Effector memory CD4-positive, alpha-beta T cell (primary cell): ENCODE results near the gene POU2F1.

Experiments used
- DNase-seq, 3 donors: peaks; one replicate each; pipeline ENCODE4 v3.0.0-alpha.2; 2020
- H3K27ac ChIP-seq: 2 replicates; pipeline ENCODE4 v1.7.0; 2013; ENCODE audit warnings: mild to moderate bottlenecking, low read length, moderate library complexity; ENCODE audit not compliant: insufficient read depth, poor library complexity, severe bottlenecking
- H3K27me3 ChIP-seq: replicated peaks from 2 replicates; pipeline ENCODE4 v1.7.0; 2013; ENCODE audit warnings: mild to moderate bottlenecking, low read length; ENCODE audit not compliant: insufficient read depth, control insufficient read depth, poor library complexity, severe bottlenecking
- H3K36me3 ChIP-seq: 2 replicates; pipeline ENCODE4 v1.7.0; 2013; ENCODE audit warnings: mild to moderate bottlenecking, low read length, moderate library complexity; ENCODE audit not compliant: control insufficient read depth, insufficient read depth
- H3K4me1 ChIP-seq: 2 replicates; pipeline ENCODE4 v1.7.0; 2013; ENCODE audit warnings: low read length, mild to moderate bottlenecking; ENCODE audit not compliant: control insufficient read depth, insufficient read depth, poor library complexity, severe bottlenecking
- H3K4me3 ChIP-seq: 2 replicates; pipeline ENCODE4 v1.7.0; 2013; ENCODE audit warnings: low read length, low read depth, mild to moderate bottlenecking; ENCODE audit not compliant: insufficient read depth, poor library complexity, severe bottlenecking
- H3K9me3 ChIP-seq: 2 replicates; pipeline ENCODE4 v1.7.0; 2013; ENCODE audit warnings: mild to moderate bottlenecking, low read length, moderate library complexity; ENCODE audit not compliant: control insufficient read depth

POU2F1 gene

GRCh38 chr1:167419245-167419644 is 198.6 kb downstream of the POU2F1 start:
- no peaks in the 10 kb centered on the region for H3K4me1 ChIP-seq
- H3K27me3 ChIP-seq = no peaks in the 10 kb centered on the region
- no peak overlapping the region for H3K4me3 ChIP-seq
- H3K36me3 ChIP-seq = peaks cover 13% of the 10 kb centered on the region
- no peak for DNase-seq
- no peak overlapping the region for H3K27ac ChIP-seq
- H3K9me3 ChIP-seq = no peaks in the 10 kb centered on the region

DNA sequence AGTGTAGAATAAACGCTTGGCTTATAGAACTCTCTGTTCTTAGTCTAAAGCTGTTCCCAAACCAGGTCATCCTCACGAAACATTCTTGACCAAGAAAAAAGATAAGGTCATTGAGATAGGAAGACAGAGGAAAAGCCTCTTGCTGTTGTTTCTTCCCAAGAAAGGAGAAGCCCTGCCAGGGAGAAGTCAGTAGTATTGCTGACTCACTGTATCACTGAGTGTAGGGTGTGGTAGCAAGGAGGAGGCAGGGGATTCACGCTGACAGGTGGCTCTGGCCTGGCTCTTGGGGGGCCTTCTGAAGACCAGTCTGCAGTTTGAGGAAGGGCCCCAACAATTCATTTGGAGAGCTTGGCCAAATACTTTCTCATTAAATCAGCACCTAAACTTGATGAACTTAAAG is 199.8 kb downstream of the POU2F1 start:
- Histone ChIP-seq H3K36me3 (peaks cover 10% of the 10 kb centered on the region), H3K9me3 (no peaks in the 10 kb centered on the region), H3K27ac (no peak overlapping the region), H3K4me3 (no peak overlapping the region), H3K4me1 (no peaks in the 10 kb centered on the region), H3K27me3 (no peaks in the 10 kb centered on the region)
- no peak for DNase-seq

- Histone ChIP-seq H3K27ac (no peak overlapping the region), H3K4me1 (no peaks in the 10 kb centered on the region), H3K4me3 (no peak overlapping the region), H3K27me3 (no peaks in the 10 kb centered on the region), H3K9me3 (no peaks in the 10 kb centered on the region), H3K36me3 (no peaks in the 10 kb centered on the region)
- no peak for DNase-seq
Observed at GRCh38 chr1:167423684-167424619, 203.3 kb downstream of the POU2F1 start.

- H3K27ac ChIP-seq = no peak overlapping the region
- DNase-seq = no peak
- peaks cover 8% of the 10 kb centered on the region for H3K36me3 ChIP-seq
- H3K4me1 ChIP-seq = peaks cover 9% of the 10 kb centered on the region
- no peak overlapping the region for H3K4me3 ChIP-seq
- no peaks in the 10 kb centered on the region for H3K27me3 ChIP-seq
- H3K9me3 ChIP-seq = no peaks in the 10 kb centered on the region
Observed at GRCh38 chr1:167425482-167425881, 204.8 kb downstream of the POU2F1 start.

GRCh38 chr1:167426716-167427115 is 206.0 kb downstream of the POU2F1 start:
- DNase-seq = no peak
- Histone ChIP-seq H3K27ac (no peak overlapping the region), H3K9me3 (no peaks in the 10 kb centered on the region), H3K4me3 (no peak overlapping the region), H3K27me3 (no peaks in the 10 kb centered on the region), H3K36me3 (peaks cover 20% of the 10 kb centered on the region), H3K4me1 (peaks cover 9% of the 10 kb centered on the region)

GRCh38 chr1:167427848-167428247 is 207.2 kb downstream of the POU2F1 start:
- no peak overlapping the region for H3K27ac ChIP-seq
- no peak overlapping the region for H3K4me3 ChIP-seq
- no peaks in the 10 kb centered on the region for H3K9me3 ChIP-seq
- H3K4me1 ChIP-seq = peaks cover 9% of the 10 kb centered on the region
- no peaks in the 10 kb centered on the region for H3K27me3 ChIP-seq
- no peak for DNase-seq
- peaks cover 31% of the 10 kb centered on the region for H3K36me3 ChIP-seq

- Histone ChIP-seq H3K27ac (no peak overlapping the region), H3K9me3 (no peaks in the 10 kb centered on the region), H3K36me3 (peaks cover 36% of the 10 kb centered on the region), H3K4me3 (no peak overlapping the region), H3K27me3 (no peaks in the 10 kb centered on the region), H3K4me1 (peaks cover 9% of the 10 kb centered on the region)
- DNase-seq = no peak
Observed at GRCh38 chr1:167428395-167428794, 207.7 kb downstream of the POU2F1 start.

GRCh38 chr1:167429612-167430011 is 208.9 kb downstream of the POU2F1 start:
- Histone ChIP-seq H3K4me1 (peaks cover 9% of the 10 kb centered on the region), H3K27ac (peak overlapping the region; percentile 29), H3K36me3 (peaks cover 49% of the 10 kb centered on the region), H3K4me3 (no peak overlapping the region), H3K27me3 (no peaks in the 10 kb centered on the region), H3K9me3 (no peaks in the 10 kb centered on the region)
- no peak for DNase-seq

GRCh38 chr1:167430134-167430848 is 209.6 kb downstream of the POU2F1 start:
- Histone ChIP-seq H3K27me3 (no peaks in the 10 kb centered on the region), H3K9me3 (no peaks in the 10 kb centered on the region), H3K27ac (peak overlapping the region; percentile 1), H3K36me3 (peaks cover 51% of the 10 kb centered on the region), H3K4me1 (peaks cover 11% of the 10 kb centered on the region), H3K4me3 (no peak overlapping the region)
- DNase-seq = no peak

DNA sequence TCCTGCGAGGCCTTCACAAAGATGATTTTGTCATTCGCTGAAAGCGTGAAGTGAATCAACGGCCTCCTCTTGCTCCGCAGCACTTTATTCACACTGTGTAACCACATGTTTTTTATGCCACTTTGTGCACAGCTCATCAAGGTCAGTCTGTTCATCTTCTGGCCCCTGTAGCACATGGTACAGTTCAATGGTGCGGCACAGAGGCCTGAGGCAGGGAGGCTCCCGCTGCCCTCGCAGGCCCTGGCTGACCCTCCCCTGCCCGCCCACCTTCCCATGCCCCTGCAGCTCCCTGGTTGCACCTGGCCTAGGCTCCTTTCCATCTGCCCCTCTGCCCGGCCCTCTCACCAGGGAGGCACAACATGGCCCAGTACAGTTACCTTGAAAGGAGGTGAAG is 210.2 kb downstream of the POU2F1 start:
- no peak for DNase-seq
- no peak overlapping the region for H3K4me3 ChIP-seq
- peaks cover 56% of the 10 kb centered on the region for H3K36me3 ChIP-seq
- no peak overlapping the region for H3K27ac ChIP-seq
- H3K27me3 ChIP-seq = no peaks in the 10 kb centered on the region
- H3K9me3 ChIP-seq = no peaks in the 10 kb centered on the region
- H3K4me1 ChIP-seq = peaks cover 14% of the 10 kb centered on the region
